KG1 (cell line): ENCODE results near the gene APOL2.
"Not testable (repeated sequence)": the region's sequence is repeated elsewhere in the genome, so short reads cannot be mapped to it uniquely, and the experiment has no call there.

ENCODE experiments used
- DNase-seq: peaks from one replicate; lab custom pipeline; 2025; lab: John Stamatoyannopoulos, UW

APOL2 gene

GRCh38 chr22:36239401-36240171 is at the start of gene APOL2:
Gene APOL2 (minus strand): TSS chr22:36239527. CDS start chr22:36233162, 6,365 bp downstream.
- DNase-seq, result peak; percentile 81

- no peak for DNase-seq
Observed at GRCh38 chr22:36288571-36289405, 49.5 kb upstream of the APOL2 start.

- DNase-seq, result no peak
Observed at GRCh38 chr22:36287881-36288515, 48.7 kb upstream of the APOL2 start.

GRCh38 chr22:36286096-36286957 is 47.0 kb upstream of the APOL2 start:
- no peak for DNase-seq

GRCh38 chr22:36285545-36285944 is 46.2 kb upstream of the APOL2 start:
- DNase-seq, result no peak

- DNase-seq, result no peak
Observed at GRCh38 chr22:36285017-36285416, 45.7 kb upstream of the APOL2 start.

DNA sequence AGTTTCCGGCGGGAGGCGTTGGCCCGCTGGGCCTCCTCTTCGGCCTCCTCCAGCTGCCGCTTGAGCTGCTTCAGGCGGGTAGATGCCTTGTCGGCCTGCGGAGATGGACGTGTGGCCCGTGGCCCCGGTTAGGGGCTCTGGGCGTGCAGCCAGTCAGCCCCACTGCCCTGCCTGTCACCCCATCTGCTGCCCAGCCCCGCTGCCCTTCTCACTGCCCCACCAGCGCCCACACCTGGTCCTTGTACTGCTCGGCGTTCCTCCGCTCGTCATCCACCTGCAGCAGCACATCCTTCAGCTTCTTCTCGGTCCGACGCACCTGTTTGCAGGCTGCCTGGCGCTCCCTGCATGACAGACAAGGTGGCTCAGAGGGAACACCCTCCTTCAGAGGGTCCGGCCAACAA is 44.8 kb upstream of the APOL2 start:
- no peak for DNase-seq

DNA sequence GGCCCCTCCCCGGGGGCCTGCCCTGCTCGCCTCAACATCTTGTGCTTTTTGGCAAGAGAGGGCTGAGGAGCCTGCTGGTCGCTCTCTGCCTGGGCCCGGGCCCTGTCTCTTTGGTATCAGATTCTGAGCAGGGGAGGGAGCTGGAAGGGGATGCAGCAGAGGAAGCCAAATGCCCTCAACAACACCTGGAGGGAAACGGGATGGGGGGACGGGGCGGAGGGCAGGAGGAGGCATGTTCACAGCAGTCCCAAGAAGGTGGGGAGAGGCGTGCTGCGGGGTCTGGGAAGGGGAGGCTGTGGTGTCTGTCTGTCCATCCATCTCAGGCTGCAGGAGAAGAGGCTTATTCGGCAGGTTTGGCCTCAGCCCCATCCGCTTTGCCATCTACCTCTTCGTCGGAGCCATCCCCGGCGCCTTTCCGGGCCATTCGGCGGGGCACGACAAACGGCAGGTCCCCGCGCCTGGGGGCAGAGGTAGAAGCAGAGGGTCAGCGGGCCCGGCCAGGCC is 43.1 kb upstream of the APOL2 start:
- no peak for DNase-seq

- DNase-seq, result no peak
Observed at GRCh38 chr22:36281781-36282327, 42.5 kb upstream of the APOL2 start.

- no peak for DNase-seq
Observed at GRCh38 chr22:36280379-36280778, 41.1 kb upstream of the APOL2 start.

- DNase-seq, result no peak
Observed at GRCh38 chr22:36279219-36279666, 39.9 kb upstream of the APOL2 start.

- peak; percentile 14 for DNase-seq
Observed at GRCh38 chr22:36277482-36278291, 38.4 kb upstream of the APOL2 start.

- no peak for DNase-seq
Observed at GRCh38 chr22:36274531-36274930, 35.2 kb upstream of the APOL2 start.

- DNase-seq, result not testable (repeated sequence)
Observed at GRCh38 chr22:36271951-36272350, 32.6 kb upstream of the APOL2 start.

DNA sequence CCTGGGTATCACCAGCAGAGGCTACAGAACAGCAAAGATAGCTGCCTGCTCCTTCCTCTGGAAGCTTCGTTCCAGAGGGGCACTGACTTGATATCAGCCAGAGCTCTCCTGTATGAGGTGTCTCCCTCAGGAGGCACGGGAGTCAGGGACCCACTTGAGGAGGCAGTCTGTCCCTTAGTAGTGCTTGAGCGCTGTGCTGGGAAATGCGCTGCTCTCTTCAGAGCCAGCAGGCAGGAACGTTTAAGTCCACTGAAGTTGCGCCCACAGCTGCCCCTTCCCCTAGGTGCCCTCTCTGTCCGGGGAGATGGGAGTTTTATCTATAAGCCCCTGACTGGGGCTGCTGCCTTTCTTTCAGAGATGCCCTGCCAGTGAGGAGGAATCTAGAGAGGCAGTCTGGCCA is 31.9 kb upstream of the APOL2 start:
- DNase-seq, result not testable (repeated sequence)

GRCh38 chr22:36267896-36268485 is 28.7 kb upstream of the APOL2 start:
- no peak for DNase-seq

DNA sequence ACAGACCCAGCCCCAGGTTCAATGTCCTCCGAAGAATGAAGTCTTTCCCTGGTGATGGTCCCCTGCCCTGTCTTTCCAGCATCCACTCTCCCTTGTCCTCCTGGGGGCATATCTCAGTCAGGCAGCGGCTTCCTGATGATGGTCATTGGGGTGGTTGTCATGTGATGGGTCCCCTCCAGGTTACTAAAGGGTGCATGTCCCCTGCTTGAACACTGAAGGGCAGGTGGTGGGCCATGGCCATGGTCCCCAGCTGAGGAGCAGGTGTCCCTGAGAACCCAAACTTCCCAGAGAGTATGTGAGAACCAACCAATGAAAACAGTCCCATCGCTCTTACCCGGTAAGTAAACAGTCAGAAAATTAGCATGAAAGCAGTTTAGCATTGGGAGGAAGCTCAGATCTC is 27.7 kb upstream of the APOL2 start:
- no peak for DNase-seq

GRCh38 chr22:36263886-36264664 is 24.7 kb upstream of the APOL2 start:
- DNase-seq, result not testable (repeated sequence)

GRCh38 chr22:36263216-36263673 is 23.9 kb upstream of the APOL2 start:
- DNase-seq, result not testable (repeated sequence)
